ENCODE measurements around the gene RHOBTB1.

RHOBTB1 gene

DNA sequence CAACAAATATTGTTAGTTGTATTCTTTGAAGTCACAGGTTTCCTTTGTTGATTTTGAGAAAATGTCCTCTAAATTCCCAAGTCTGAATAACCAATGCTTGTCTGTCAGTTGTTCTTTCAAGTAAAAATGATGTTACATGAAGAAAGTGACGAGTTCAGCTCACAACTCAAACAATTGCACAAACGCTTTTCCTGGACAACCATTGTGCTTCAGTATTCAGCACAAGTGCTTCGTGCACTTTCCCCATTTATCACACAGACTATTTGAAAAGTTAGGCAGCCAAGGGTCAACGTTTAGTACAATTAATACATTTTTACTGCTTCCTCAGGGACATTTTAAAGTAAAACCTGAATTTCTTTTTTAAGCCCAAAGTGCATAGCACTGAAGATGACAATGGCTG lies 121.2 kb downstream of the RHOBTB1 start:
- no peak for DNase-seq

DNA sequence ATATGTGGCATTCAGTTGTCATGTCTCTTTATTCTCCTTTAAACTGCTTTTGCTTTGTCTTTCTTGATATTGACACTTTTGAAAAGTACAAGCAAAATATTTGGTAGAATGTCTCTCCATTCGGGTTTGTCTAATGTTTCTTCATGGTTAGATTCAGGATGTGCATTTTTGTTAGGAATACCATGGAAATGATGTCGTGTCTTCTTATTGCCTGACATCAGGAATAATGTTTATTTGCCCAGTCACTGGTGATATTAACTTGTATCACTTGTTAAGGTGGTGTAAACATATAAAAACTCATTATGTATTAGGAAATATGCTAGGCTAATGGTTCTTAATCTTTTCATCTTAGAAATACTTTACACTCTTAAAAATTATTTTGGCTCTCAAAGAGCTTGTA lies 122.3 kb downstream of the RHOBTB1 start:
- no peak for DNase-seq

GRCh38 chr10:60820093-60820754 lies 123.8 kb downstream of the RHOBTB1 start:
- no peak for DNase-seq
